Osteocyte (in vitro differentiated cells): ENCODE data around the gene RASGRP1. TPM values are rescaled to one million over a fixed set of nuclear protein-coding genes. Genes with fewer than 3 reads are reported as not detected.

Experiments
- DNase-seq: peaks from one replicate; pipeline ENCODE4 v3.0.0; 2021; ENCODE audit warnings: mixed read lengths; ENCODE audit not compliant: unreplicated experiment; ENCODE audit errors: extremely low spot score
- H3K27ac Mint-ChIP-seq: one replicate; pipeline ENCODE4 v1.8.0; 2021; ENCODE audit warnings: mild to moderate bottlenecking, mixed read lengths; ENCODE audit not compliant: unreplicated experiment
- H3K27me3 Mint-ChIP-seq: one replicate; pipeline ENCODE4 v1.8.0; 2021; ENCODE audit warnings: mixed read lengths; ENCODE audit not compliant: unreplicated experiment
- H3K36me3 Mint-ChIP-seq: one replicate; pipeline ENCODE4 v1.8.0; 2021; ENCODE audit warnings: mixed read lengths; ENCODE audit not compliant: unreplicated experiment
- H3K4me1 Mint-ChIP-seq: one replicate; pipeline ENCODE4 v1.8.0; 2021; ENCODE audit warnings: mixed read lengths; ENCODE audit not compliant: unreplicated experiment
- H3K4me3 Mint-ChIP-seq: one replicate; pipeline ENCODE4 v1.8.0; 2021; ENCODE audit warnings: mild to moderate bottlenecking, moderate library complexity, mixed read lengths; ENCODE audit not compliant: unreplicated experiment
- H3K9me3 Mint-ChIP-seq: one replicate; pipeline ENCODE4 v1.8.0; 2021; ENCODE audit warnings: mixed read lengths; ENCODE audit not compliant: unreplicated experiment
- CTCF ChIP-seq: fragments of 200-600 bp; sonication (generic); IDR thresholded peaks from 2 replicates; pipeline ENCODE4 v1.5.0; 2021; ENCODE audit warnings: antibody characterized with exemption, mild to moderate bottlenecking, moderate library complexity
- total RNA-seq: library from RNA; stranded (reverse); gene quantifications from 2 replicates; pipeline ENCODE4 v1.2.1, GENCODE V29; 2021

Gene RASGRP1
- total RNA-seq, 1 donor from 2014 or later = 0.11 TPM

- TF ChIP-seq CTCF = no peak
- no peak overlapping the region for H3K27ac Mint-ChIP-seq
- no peak for DNase-seq
- H3K4me1 Mint-ChIP-seq = no peaks in the 10 kb centered on the region
- no peaks in the 10 kb centered on the region for H3K36me3 Mint-ChIP-seq
- no peaks in the 10 kb centered on the region for H3K27me3 Mint-ChIP-seq
- H3K9me3 Mint-ChIP-seq = no peaks in the 10 kb centered on the region
- no peak overlapping the region for H3K4me3 Mint-ChIP-seq
Measured at GRCh38 chr15:38509152-38509551, 55.5 kb downstream of the RASGRP1 start.

GRCh38 chr15:38508647-38509046, 56.0 kb downstream of the RASGRP1 start:
- no peak for DNase-seq
- no peaks in the 10 kb centered on the region for H3K9me3 Mint-ChIP-seq
- no peak overlapping the region for H3K27ac Mint-ChIP-seq
- H3K36me3 Mint-ChIP-seq = no peaks in the 10 kb centered on the region
- no peak overlapping the region for H3K4me3 Mint-ChIP-seq
- H3K27me3 Mint-ChIP-seq = no peaks in the 10 kb centered on the region
- H3K4me1 Mint-ChIP-seq = no peaks in the 10 kb centered on the region
- no peak for TF ChIP-seq CTCF

GRCh38 chr15:38507570-38507969, 57.0 kb downstream of the RASGRP1 start:
- H3K36me3 Mint-ChIP-seq = no peaks in the 10 kb centered on the region
- no peaks in the 10 kb centered on the region for H3K4me1 Mint-ChIP-seq
- no peak for DNase-seq
- no peaks in the 10 kb centered on the region for H3K27me3 Mint-ChIP-seq
- no peaks in the 10 kb centered on the region for H3K9me3 Mint-ChIP-seq
- no peak for TF ChIP-seq CTCF
- H3K4me3 Mint-ChIP-seq = no peak overlapping the region
- H3K27ac Mint-ChIP-seq = no peak overlapping the region

GRCh38 chr15:38506997-38507396, 57.6 kb downstream of the RASGRP1 start:
- Mint-ChIP-seq H3K4me3 (no peak overlapping the region), H3K4me1 (no peaks in the 10 kb centered on the region)

More at GRCh38 chr15:38506997-38507396, 57.6 kb downstream of the RASGRP1 start:
- no peaks in the 10 kb centered on the region for H3K9me3 Mint-ChIP-seq
- TF ChIP-seq CTCF = no peak
- no peaks in the 10 kb centered on the region for H3K36me3 Mint-ChIP-seq
- DNase-seq = no peak
- no peaks in the 10 kb centered on the region for H3K27me3 Mint-ChIP-seq
- no peak overlapping the region for H3K27ac Mint-ChIP-seq
